Measurements from ENCODE around the gene CLCN1.

CLCN1 gene

DNA sequence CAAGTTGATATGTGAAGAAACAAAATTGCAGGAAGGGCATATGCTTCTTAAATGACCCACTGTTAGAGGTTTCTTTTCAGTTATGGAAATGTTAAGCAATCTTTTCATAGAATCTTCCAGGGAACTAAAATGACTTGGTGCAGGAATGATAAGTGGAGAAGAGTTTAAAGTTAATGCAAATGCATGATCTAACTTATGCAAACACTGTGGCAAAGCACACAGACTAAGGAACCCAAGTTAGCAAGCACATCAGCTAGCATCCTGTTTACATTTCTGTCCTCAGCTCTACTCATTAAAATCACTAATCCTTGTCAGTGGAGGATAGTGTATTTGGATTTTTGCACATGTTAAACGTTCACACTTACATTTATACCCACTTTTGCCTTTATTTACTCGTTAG, 9.3 kb downstream of the CLCN1 start:
- peak; percentile 72 for DNase-seq (ENCODE audit: low read depth)

GRCh38 chr7:143327903-143328302, 12.0 kb downstream of the CLCN1 start:
- no peak for TF ChIP-seq CTCF (IDR thresholded peaks at IDR 0.05; ENCODE audit: control insufficient read depth, extremely low read depth, insufficient read depth)
- no peak overlapping the region for H3K4me3 ChIP-seq (ENCODE audit: low read depth, low read length)
- no peak for DNase-seq (ENCODE audit: low read depth)

More for the DNA sequence above, 9.3 kb downstream of the CLCN1 start:
- no peak for TF ChIP-seq CTCF (IDR thresholded peaks at IDR 0.05; ENCODE audit: control insufficient read depth, extremely low read depth, insufficient read depth)
- H3K4me3 ChIP-seq (ENCODE audit: low read depth, low read length) = no peak overlapping the region

DNA sequence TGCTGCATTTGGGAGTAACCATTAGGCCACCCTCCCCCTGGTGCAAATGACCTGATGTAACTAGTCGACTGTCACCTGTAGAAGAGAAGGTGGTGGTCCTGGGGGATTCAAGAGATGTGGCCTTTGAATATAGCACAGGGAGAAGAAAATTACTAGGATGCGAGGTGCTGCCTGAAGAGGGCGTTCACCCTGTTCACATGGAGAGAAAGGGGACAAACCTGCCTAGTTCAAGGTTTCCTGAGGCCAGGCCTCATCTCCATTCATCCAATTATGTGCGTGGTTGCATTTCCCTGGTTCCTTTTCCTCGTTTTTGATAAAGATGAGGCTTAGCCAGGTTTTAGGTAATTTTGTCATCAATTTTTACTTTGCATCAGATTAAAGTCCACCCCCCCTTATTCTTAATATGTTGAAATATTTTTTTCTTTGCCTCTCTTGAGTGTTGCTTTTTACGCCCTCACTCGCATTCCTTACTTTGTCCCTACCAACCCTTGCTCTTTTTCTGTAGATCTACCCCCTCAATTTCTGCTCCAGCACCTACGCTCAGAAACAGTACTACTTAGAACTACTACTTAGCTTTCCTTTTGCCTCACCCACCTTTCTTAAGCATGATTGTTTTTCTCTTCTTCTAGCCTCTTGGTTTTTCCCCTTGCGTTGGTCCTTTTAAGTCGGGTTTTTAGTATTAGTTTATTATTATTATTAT, 13.7 kb downstream of the CLCN1 start:
- no peak overlapping the region for H3K4me3 ChIP-seq (ENCODE audit: low read depth, low read length)
- DNase-seq (ENCODE audit: low read depth) = no peak
- no peak for TF ChIP-seq CTCF (IDR thresholded peaks at IDR 0.05; ENCODE audit: control insufficient read depth, extremely low read depth, insufficient read depth)

DNA sequence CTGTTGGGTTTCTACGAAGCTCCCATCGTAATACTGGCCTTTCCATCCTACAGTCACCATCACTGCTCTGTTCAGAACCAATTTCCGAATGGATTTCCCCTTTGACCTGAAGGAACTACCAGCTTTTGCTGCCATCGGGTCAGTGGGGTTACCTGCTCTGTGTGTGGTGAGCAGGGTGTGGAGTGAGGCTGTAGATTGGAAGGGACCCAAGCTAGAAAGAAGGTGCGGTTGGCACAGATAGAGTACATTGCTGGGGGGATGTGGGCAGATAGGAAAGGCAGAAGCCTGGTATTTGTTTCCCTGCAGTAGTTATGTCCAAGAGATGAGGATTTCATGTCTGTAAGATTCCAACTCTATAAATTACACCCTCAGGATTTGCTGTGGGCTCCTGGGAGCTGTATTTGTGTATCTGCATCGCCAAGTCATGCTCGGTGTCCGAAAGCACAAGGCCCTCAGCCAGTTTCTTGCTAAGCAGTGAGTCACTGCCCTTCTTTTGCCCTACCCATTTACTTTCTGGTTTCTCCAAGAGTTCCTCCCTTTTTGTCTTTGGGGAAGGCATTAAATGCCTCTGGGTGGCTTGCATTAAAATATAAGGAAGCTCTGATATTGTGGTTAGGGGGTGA, 15.4 kb downstream of the CLCN1 start:
- no peak overlapping the region for H3K4me3 ChIP-seq (ENCODE audit: low read depth, low read length)
- TF ChIP-seq CTCF (IDR thresholded peaks at IDR 0.05; ENCODE audit: control insufficient read depth, extremely low read depth, insufficient read depth) = no peak
- DNase-seq (ENCODE audit: low read depth) = no peak

DNA sequence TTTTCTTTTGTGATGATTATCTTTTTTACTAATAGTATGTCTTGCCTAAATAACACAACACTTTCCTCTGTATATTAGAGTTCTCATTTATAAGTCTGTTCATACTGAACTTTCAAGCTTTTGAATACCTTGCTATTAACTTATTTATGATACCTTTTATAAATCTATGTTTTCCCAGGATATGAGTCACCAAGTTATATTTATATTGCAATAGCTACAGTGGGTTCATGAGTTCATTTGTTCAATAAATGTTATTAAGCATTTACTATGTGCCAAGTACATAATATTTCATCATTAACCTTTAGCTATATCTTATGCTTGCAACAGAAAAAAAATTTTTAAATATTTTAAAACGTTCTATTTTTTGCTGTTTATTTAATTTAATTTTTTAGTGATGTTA, 18.3 kb downstream of the CLCN1 start:
- H3K4me3 ChIP-seq (ENCODE audit: low read depth, low read length) = no peak overlapping the region
- DNase-seq (ENCODE audit: low read depth) = no peak
- TF ChIP-seq CTCF (IDR thresholded peaks at IDR 0.05; ENCODE audit: control insufficient read depth, extremely low read depth, insufficient read depth) = no peak

DNA sequence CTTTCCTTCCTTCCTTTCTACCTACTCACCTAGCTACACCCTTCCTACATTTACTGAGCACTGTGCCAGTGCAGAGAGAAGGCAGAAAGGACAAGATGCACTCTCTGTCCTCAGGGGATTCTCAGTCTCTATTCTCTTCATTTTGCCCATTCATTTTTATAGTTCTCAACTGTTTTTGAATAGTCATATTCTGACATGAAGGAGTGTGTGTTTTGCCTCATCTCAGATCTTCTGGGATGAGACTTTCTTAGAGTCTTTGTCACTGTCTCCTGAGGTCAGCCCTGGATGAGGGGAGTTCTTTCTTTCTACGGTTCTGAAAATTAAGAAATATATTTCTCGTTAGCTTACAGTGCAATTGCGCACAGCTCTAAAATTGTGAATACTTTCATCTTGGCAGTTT, 21.3 kb downstream of the CLCN1 start:
- TF ChIP-seq CTCF (IDR thresholded peaks at IDR 0.05; ENCODE audit: control insufficient read depth, extremely low read depth, insufficient read depth) = no peak
- DNase-seq (ENCODE audit: low read depth) = no peak
- H3K4me3 ChIP-seq (ENCODE audit: low read depth, low read length) = no peak overlapping the region

- no peak for DNase-seq (ENCODE audit: low read depth)
- no peak overlapping the region for H3K4me3 ChIP-seq (ENCODE audit: low read depth, low read length)
- TF ChIP-seq CTCF (IDR thresholded peaks at IDR 0.05; ENCODE audit: control insufficient read depth, extremely low read depth, insufficient read depth) = no peak
These were observed 25.9 kb downstream of the CLCN1 start for GRCh38 chr7:143341842-143342241.

Measured in LNCaP clone FGC (cell line).